GM23338 (cell line): ENCODE measurements around the gene FOXN1. TPM values are rescaled to one million over a fixed set of nuclear protein-coding genes. Genes with fewer than 3 reads are reported as not detected.

Experiments
- ATAC-seq: fragments of 200-7000 bp; cut with Tn5 transposase; 3 replicates; pipeline ENCODE4 v1.9.1; 2020
- DNase-seq: peaks from one replicate; pipeline ENCODE4 v3.0.0-alpha.2; 2015; ENCODE audit warnings: low spot score
- H2AFZ ChIP-seq: fragments of 200-600 bp; sonication (generic); 2 replicates; pipeline ENCODE4 v1.8.0; 2016; ENCODE audit warnings: antibody characterized with exemption, mild to moderate bottlenecking, moderate library complexity
- H3F3A ChIP-seq: fragments of 200-600 bp; sonication (generic); replicated peaks from 2 replicates; pipeline ENCODE4 v1.8.0; 2017; ENCODE audit warnings: antibody characterized with exemption, mixed run types, low read depth
- H3K27ac ChIP-seq: fragments of 200-600 bp; sonication (generic); 2 replicates; pipeline ENCODE4 v1.6.1; 2016; ENCODE audit warnings: low read depth
- H3K27me3 ChIP-seq: fragments of 200-600 bp; sonication (generic); 2 replicates; pipeline ENCODE4 v1.8.0; 2016; ENCODE audit warnings: mild to moderate bottlenecking, mixed run types, moderate library complexity; ENCODE audit not compliant: insufficient read depth
- H3K36me3 ChIP-seq: fragments of 200-600 bp; sonication (generic); 2 replicates; pipeline ENCODE4 v1.8.0; 2016; ENCODE audit warnings: mild to moderate bottlenecking; ENCODE audit not compliant: insufficient read depth
- H3K4me1 ChIP-seq: fragments of 200-600 bp; sonication (generic); 2 replicates; pipeline ENCODE4 v1.8.0; 2016; ENCODE audit warnings: mild to moderate bottlenecking, moderate library complexity; ENCODE audit not compliant: insufficient read depth
- H3K4me2 ChIP-seq: fragments of 200-600 bp; sonication (generic); 2 replicates; pipeline ENCODE4 v1.7.1; 2017; ENCODE audit warnings: mixed run types
- H3K4me3 ChIP-seq: fragments of 200-600 bp; sonication (generic); 2 replicates; pipeline ENCODE4 v1.6.1; 2016; ENCODE audit warnings: mixed run types
- H3K79me2 ChIP-seq: fragments of 200-600 bp; sonication (generic); replicated peaks from 2 replicates; pipeline ENCODE4 v1.8.0; 2017; ENCODE audit warnings: mild to moderate bottlenecking; ENCODE audit not compliant: insufficient read depth
- H3K9me2 ChIP-seq: fragments of 200-600 bp; sonication (generic); 2 replicates; pipeline ENCODE4 v1.8.0; 2017; ENCODE audit not compliant: insufficient read depth
- H4K20me1 ChIP-seq: fragments of 200-600 bp; sonication (generic); replicated peaks from 2 replicates; pipeline ENCODE4 v1.8.0; 2017; ENCODE audit warnings: mild to moderate bottlenecking; ENCODE audit not compliant: insufficient read depth
- H3K27ac Mint-ChIP-seq: 2 replicates; pipeline ENCODE4 v1.8.0; 2020; ENCODE audit warnings: inconsistent platforms, mild to moderate bottlenecking, moderate library complexity, mixed read lengths
- H3K27me3 Mint-ChIP-seq: 3 replicates; pipeline ENCODE4 v1.8.0; 2022; ENCODE audit warnings: low read depth, mild to moderate bottlenecking, moderate library complexity, mixed read lengths, inconsistent platforms; ENCODE audit not compliant: insufficient read depth, poor library complexity
- H3K36me3 Mint-ChIP-seq: 3 replicates; pipeline ENCODE4 v1.8.0; 2021; ENCODE audit warnings: low read depth, mild to moderate bottlenecking, inconsistent platforms, moderate library complexity, mixed read lengths
- H3K4me1 Mint-ChIP-seq: 3 replicates; pipeline ENCODE4 v1.8.0; 2020; ENCODE audit warnings: mild to moderate bottlenecking, inconsistent platforms, mixed read lengths
- H3K4me3 Mint-ChIP-seq: 3 replicates; pipeline ENCODE4 v1.8.0; 2021; ENCODE audit warnings: moderate library complexity, mild to moderate bottlenecking, inconsistent platforms, mixed read lengths
- H3K9me3 Mint-ChIP-seq: 3 replicates; pipeline ENCODE4 v1.8.0; 2020; ENCODE audit warnings: moderate library complexity, mild to moderate bottlenecking, inconsistent platforms, mixed read lengths
- CREB1 ChIP-seq: fragments of 250-450 bp; sonication (Bioruptor Pico); IDR thresholded peaks from 2 replicates; pipeline ENCODE4 v1.5.0; 2020; ENCODE audit warnings: low read depth, mild to moderate bottlenecking, moderate library complexity
- EZH2 ChIP-seq: fragments of 200-600 bp; sonication (generic); IDR thresholded peaks from one replicate; pipeline ENCODE4 v1.8.0; 2017; ENCODE audit warnings: antibody characterized with exemption, mild to moderate bottlenecking, low read depth; ENCODE audit not compliant: unreplicated experiment
- JUNB ChIP-seq: IDR thresholded peaks from one replicate; pipeline ENCODE4 v1.6.1; 2016; ENCODE audit warnings: antibody characterized with exemption; ENCODE audit not compliant: unreplicated experiment
- NANOG ChIP-seq: IDR thresholded peaks from 2 replicates; pipeline ENCODE4 v1.6.1; 2016; ENCODE audit warnings: antibody characterized with exemption, borderline replicate concordance
- POLR2AphosphoS5 ChIP-seq: IDR thresholded peaks from 2 replicates; pipeline ENCODE4 v1.6.1; 2016; ENCODE audit warnings: antibody characterized with exemption, low read depth
- STAT1 ChIP-seq: IDR thresholded peaks from one replicate; pipeline ENCODE4 v1.6.1; 2016; ENCODE audit warnings: antibody characterized with exemption; ENCODE audit not compliant: unreplicated experiment
- ZNF331 ChIP-seq: fragments of 250-450 bp; sonication (Bioruptor Pico); IDR thresholded peaks from 2 replicates; pipeline ENCODE4 v1.5.0; 2020; ENCODE audit warnings: low read depth, mild to moderate bottlenecking, moderate library complexity
- polyA plus RNA-seq: library from polyadenylated mRNA; unstranded; fragments of >200 nt; fragmentation: Nextera tagmentation; extraction: Ambion mirVana; gene quantifications from 2 replicates; pipeline ENCODE4 v1.2.1, GENCODE V29; 2016
- total RNA-seq: library from RNA; depleted of rRNA; stranded (reverse); fragments of >200 nt; shearing (Covaris generic); gene quantifications from 2 replicates; pipeline ENCODE4 v1.2.3, GENCODE V29; 2014
- TF ChIP-seq, protein P1 (sequence below): fragments of 250-450 bp; sonication (Bioruptor Pico); IDR thresholded peaks from 2 replicates; pipeline ENCODE4 v1.5.0; 2020; ENCODE audit warnings: mild to moderate bottlenecking, moderate library complexity
- TF ChIP-seq, protein P2 (sequence below), 2 experiments: fragments of 200-600 bp in 1 of 2; sonication (generic) in 1 of 2; conservative IDR thresholded peaks; 2 replicates each; pipeline versions ENCODE4 v1.5.1 to v1.6.1; 2016 to 2017; ENCODE audit warnings: antibody characterized with exemption in 2 of 2, low read depth in 2 of 2, mild to moderate bottlenecking in 2 of 2, moderate library complexity in 1 of 2
- TF ChIP-seq, protein P3 (sequence below): IDR thresholded peaks from one replicate; pipeline ENCODE4 v1.6.1; 2018; ENCODE audit warnings: antibody characterized with exemption; ENCODE audit not compliant: unreplicated experiment

FOXN1 gene
- total and polyA plus RNA-seq, 2 experiments from 2014 or later = not detected

- Mint-ChIP-seq H3K9me3 (no peaks in the 10 kb centered on the region), H3K4me3 (no peak overlapping the region), H3K36me3 (no peaks in the 10 kb centered on the region), H3K27me3 (no peaks in the 10 kb centered on the region), H3K4me1 (peaks cover 7% of the 10 kb centered on the region), H3K27ac (no peak overlapping the region)
- no peaks in the 10 kb centered on the region for H4K20me1 ChIP-seq
- no peak for DNase-seq
- H3K36me3 ChIP-seq = no peaks in the 10 kb centered on the region
- H3K4me1 ChIP-seq = no peaks in the 10 kb centered on the region
- no peak overlapping the region for H3K27ac ChIP-seq
- no peaks in the 10 kb centered on the region for H3K9me2 ChIP-seq
- no peaks in the 10 kb centered on the region for H3F3A ChIP-seq
- no peak overlapping the region for H3K4me3 ChIP-seq
- no peaks in the 10 kb centered on the region for H3K79me2 ChIP-seq
- no peak for ATAC-seq
- no peak overlapping the region for H2AFZ ChIP-seq
- TF ChIP-seq EZH2 = no peak
- TF ChIP-seq CREB1 (CRISPR knock-in tag) = no peak
- no peaks in the 10 kb centered on the region for H3K27me3 ChIP-seq
- H3K4me2 ChIP-seq = no peak overlapping the region
These were observed 17.4 kb upstream of the FOXN1 start for GRCh38 chr17:28488533-28489276.

- no peaks in the 10 kb centered on the region for H3K27me3 ChIP-seq
- H3K4me1 ChIP-seq = no peaks in the 10 kb centered on the region
- H4K20me1 ChIP-seq = no peaks in the 10 kb centered on the region
- H3K4me2 ChIP-seq = no peak overlapping the region
- no peaks in the 10 kb centered on the region for H3F3A ChIP-seq
- DNase-seq (no peak), ATAC-seq (no peak)
- H3K36me3 ChIP-seq = no peaks in the 10 kb centered on the region
- H3K9me2 ChIP-seq = no peaks in the 10 kb centered on the region
- H3K4me3 ChIP-seq = no peak overlapping the region
- no peaks in the 10 kb centered on the region for H3K4me1 Mint-ChIP-seq
- H3K4me3 Mint-ChIP-seq = no peak overlapping the region
- H3K27me3 Mint-ChIP-seq = peaks cover 5% of the 10 kb centered on the region
- no peak overlapping the region for H3K27ac ChIP-seq
- H3K27ac Mint-ChIP-seq = no peak overlapping the region
- no peaks in the 10 kb centered on the region for H3K36me3 Mint-ChIP-seq
- H3K79me2 ChIP-seq = no peaks in the 10 kb centered on the region
- H3K9me3 Mint-ChIP-seq = no peaks in the 10 kb centered on the region
- no peak overlapping the region for H2AFZ ChIP-seq
- TF ChIP-seq POLR2AphosphoS5 (no peak), JUNB (no peak), NANOG (no peak), CREB1 (CRISPR knock-in tag) (no peak), ZNF331 (CRISPR knock-in tag) (no peak), EZH2 (no peak), STAT1 (no peak)
- TF ChIP-seq, protein P1, sequence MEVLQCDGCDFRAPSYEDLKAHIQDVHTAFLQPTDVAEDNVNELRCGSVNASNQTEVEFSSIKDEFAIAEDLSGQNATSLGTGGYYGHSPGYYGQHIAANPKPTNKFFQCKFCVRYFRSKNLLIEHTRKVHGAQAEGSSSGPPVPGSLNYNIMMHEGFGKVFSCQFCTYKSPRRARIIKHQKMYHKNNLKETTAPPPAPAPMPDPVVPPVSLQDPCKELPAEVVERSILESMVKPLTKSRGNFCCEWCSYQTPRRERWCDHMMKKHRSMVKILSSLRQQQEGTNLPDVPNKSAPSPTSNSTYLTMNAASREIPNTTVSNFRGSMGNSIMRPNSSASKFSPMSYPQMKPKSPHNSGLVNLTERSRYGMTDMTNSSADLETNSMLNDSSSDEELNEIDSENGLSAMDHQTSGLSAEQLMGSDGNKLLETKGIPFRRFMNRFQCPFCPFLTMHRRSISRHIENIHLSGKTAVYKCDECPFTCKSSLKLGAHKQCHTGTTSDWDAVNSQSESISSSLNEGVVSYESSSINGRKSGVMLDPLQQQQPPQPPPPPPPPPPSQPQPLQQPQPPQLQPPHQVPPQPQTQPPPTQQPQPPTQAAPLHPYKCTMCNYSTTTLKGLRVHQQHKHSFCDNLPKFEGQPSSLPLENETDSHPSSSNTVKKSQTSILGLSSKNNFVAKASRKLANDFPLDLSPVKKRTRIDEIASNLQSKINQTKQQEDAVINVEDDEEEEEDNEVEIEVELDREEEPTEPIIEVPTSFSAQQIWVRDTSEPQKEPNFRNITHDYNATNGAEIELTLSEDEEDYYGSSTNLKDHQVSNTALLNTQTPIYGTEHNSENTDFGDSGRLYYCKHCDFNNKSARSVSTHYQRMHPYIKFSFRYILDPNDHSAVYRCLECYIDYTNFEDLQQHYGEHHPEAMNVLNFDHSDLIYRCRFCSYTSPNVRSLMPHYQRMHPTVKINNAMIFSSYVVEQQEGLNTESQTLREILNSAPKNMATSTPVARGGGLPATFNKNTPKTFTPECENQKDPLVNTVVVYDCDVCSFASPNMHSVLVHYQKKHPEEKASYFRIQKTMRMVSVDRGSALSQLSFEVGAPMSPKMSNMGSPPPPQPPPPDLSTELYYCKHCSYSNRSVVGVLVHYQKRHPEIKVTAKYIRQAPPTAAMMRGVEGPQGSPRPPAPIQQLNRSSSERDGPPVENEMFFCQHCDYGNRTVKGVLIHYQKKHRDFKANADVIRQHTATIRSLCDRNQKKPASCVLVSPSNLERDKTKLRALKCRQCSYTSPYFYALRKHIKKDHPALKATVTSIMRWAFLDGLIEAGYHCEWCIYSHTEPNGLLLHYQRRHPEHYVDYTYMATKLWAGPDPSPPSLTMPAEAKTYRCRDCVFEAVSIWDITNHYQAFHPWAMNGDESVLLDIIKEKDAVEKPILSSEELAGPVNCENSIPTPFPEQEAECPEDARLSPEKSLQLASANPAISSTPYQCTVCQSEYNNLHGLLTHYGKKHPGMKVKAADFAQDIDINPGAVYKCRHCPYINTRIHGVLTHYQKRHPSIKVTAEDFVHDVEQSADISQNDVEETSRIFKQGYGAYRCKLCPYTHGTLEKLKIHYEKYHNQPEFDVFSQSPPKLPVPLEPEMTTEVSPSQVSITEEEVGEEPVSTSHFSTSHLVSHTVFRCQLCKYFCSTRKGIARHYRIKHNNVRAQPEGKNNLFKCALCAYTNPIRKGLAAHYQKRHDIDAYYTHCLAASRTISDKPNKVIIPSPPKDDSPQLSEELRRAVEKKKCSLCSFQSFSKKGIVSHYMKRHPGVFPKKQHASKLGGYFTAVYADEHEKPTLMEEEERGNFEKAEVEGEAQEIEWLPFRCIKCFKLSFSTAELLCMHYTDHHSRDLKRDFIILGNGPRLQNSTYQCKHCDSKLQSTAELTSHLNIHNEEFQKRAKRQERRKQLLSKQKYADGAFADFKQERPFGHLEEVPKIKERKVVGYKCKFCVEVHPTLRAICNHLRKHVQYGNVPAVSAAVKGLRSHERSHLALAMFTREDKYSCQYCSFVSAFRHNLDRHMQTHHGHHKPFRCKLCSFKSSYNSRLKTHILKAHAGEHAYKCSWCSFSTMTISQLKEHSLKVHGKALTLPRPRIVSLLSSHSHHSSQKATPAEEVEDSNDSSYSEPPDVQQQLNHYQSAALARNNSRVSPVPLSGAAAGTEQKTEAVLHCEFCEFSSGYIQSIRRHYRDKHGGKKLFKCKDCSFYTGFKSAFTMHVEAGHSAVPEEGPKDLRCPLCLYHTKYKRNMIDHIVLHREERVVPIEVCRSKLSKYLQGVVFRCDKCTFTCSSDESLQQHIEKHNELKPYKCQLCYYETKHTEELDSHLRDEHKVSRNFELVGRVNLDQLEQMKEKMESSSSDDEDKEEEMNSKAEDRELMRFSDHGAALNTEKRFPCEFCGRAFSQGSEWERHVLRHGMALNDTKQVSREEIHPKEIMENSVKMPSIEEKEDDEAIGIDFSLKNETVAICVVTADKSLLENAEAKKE = no peak
- TF ChIP-seq, protein P2, sequence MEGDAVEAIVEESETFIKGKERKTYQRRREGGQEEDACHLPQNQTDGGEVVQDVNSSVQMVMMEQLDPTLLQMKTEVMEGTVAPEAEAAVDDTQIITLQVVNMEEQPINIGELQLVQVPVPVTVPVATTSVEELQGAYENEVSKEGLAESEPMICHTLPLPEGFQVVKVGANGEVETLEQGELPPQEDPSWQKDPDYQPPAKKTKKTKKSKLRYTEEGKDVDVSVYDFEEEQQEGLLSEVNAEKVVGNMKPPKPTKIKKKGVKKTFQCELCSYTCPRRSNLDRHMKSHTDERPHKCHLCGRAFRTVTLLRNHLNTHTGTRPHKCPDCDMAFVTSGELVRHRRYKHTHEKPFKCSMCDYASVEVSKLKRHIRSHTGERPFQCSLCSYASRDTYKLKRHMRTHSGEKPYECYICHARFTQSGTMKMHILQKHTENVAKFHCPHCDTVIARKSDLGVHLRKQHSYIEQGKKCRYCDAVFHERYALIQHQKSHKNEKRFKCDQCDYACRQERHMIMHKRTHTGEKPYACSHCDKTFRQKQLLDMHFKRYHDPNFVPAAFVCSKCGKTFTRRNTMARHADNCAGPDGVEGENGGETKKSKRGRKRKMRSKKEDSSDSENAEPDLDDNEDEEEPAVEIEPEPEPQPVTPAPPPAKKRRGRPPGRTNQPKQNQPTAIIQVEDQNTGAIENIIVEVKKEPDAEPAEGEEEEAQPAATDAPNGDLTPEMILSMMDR (conservative IDR thresholded peaks at IDR 0.05; ENCODE audit: low read depth in 2 of 2) = no peak
- TF ChIP-seq, protein P3, sequence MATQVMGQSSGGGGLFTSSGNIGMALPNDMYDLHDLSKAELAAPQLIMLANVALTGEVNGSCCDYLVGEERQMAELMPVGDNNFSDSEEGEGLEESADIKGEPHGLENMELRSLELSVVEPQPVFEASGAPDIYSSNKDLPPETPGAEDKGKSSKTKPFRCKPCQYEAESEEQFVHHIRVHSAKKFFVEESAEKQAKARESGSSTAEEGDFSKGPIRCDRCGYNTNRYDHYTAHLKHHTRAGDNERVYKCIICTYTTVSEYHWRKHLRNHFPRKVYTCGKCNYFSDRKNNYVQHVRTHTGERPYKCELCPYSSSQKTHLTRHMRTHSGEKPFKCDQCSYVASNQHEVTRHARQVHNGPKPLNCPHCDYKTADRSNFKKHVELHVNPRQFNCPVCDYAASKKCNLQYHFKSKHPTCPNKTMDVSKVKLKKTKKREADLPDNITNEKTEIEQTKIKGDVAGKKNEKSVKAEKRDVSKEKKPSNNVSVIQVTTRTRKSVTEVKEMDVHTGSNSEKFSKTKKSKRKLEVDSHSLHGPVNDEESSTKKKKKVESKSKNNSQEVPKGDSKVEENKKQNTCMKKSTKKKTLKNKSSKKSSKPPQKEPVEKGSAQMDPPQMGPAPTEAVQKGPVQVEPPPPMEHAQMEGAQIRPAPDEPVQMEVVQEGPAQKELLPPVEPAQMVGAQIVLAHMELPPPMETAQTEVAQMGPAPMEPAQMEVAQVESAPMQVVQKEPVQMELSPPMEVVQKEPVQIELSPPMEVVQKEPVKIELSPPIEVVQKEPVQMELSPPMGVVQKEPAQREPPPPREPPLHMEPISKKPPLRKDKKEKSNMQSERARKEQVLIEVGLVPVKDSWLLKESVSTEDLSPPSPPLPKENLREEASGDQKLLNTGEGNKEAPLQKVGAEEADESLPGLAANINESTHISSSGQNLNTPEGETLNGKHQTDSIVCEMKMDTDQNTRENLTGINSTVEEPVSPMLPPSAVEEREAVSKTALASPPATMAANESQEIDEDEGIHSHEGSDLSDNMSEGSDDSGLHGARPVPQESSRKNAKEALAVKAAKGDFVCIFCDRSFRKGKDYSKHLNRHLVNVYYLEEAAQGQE = no peak
These were observed 14.9 kb upstream of the FOXN1 start for GRCh38 chr17:28491286-28491685.
